NCI-H2029 (cell line): Measurements from ENCODE around the gene RNF111.
"Not testable (repeated sequence)": the region's sequence is repeated elsewhere in the genome, so short reads cannot be mapped to it uniquely, and the experiment has no call there.

Experiments
- DNase-seq: peaks from one replicate; lab custom pipeline; 2025; lab: John Stamatoyannopoulos, UW

The RNF111 gene

GRCh38 chr15:59133929-59134427 lies 146.5 kb downstream of the RNF111 start:
- no peak for DNase-seq

- DNase-seq, result no peak
These were observed 150.1 kb downstream of the RNF111 start for GRCh38 chr15:59137566-59137965.

GRCh38 chr15:59138243-59138642 lies 150.8 kb downstream of the RNF111 start:
- DNase-seq, result no peak

- no peak for DNase-seq
These were observed 153.2 kb downstream of the RNF111 start for GRCh38 chr15:59140422-59141226.

GRCh38 chr15:59143281-59143680 lies 155.8 kb downstream of the RNF111 start:
- no peak for DNase-seq

GRCh38 chr15:59144594-59144993 lies 157.1 kb downstream of the RNF111 start:
- DNase-seq, result not testable (repeated sequence)
